Testis (tissue), 3 donors: ENCODE data around the gene MAN1C1. TPM values are rescaled to one million over a fixed set of nuclear protein-coding genes. Genes with fewer than 3 reads are reported as not detected.
A peak's percentile ranks its signal among the peaks of the same experiment; 100 is the strongest.

Experiments
- DNase-seq: peaks from one replicate; pipeline ENCODE4 v3.0.0-alpha.2; 2019
- H3K27ac ChIP-seq, 2 donors: fragments of 200-600 bp; sonication (generic); one replicate each; pipeline ENCODE4 v1.5.1; 2019
- H3K27me3 ChIP-seq: fragments of 200-600 bp; sonication (generic); one replicate; pipeline ENCODE4 v1.5.1; 2019
- H3K36me3 ChIP-seq: fragments of 200-600 bp; sonication (generic); one replicate; pipeline ENCODE4 v1.5.1; 2017; ENCODE audit warnings: low read depth; ENCODE audit errors: missing control alignments
- H3K4me1 ChIP-seq: fragments of 200-600 bp; sonication (generic); one replicate; pipeline ENCODE4 v1.5.1; 2019
- H3K4me3 ChIP-seq, 2 donors: fragments of 200-600 bp; sonication (generic); one replicate each; pipeline ENCODE4 v1.5.1; 2017 to 2019
- H3K9me3 ChIP-seq: fragments of 200-600 bp; sonication (generic); one replicate; pipeline ENCODE4 v1.5.1; 2017
- CTCF ChIP-seq, 3 experiments: fragments of 450-650 bp in 2 of 3; fragments of 200-600 bp in 1 of 3; sonication (generic) in 1 of 3; IDR thresholded peaks; one replicate each; pipeline ENCODE4 v1.5.1; 2016 to 2019; ENCODE audit warnings: antibody characterized with exemption in 3 of 3, mild to moderate bottlenecking in 2 of 3, moderate library complexity in 1 of 3
- POLR2A ChIP-seq: fragments of 450-650 bp; IDR thresholded peaks from one replicate; pipeline ENCODE4 v1.6.1; 2017; ENCODE audit warnings: antibody characterized with exemption, mild to moderate bottlenecking, moderate library complexity
- WGBS, 2 donors: methylation state at CpG; one replicate each; pipeline ENCODE4 v1.1.5; 2018; 5-methylcytosine and 5-hydroxymethylcytosine counted together
- intact Hi-C: fragments of 100-400 bp; cut with DNase I; formaldehyde crosslinking; loops from one replicate; pipeline ENCODE4 v1.15.1; 2023; ENCODE audit warnings: low total_unique reads
- polyA plus RNA-seq: library from polyadenylated mRNA; stranded (reverse); fragments of 350-450 nt; fragmentation: Illumina TruSeq; extraction: RNeasy Lipid Tissue Mini Kit (QIAGEN cat#74804); gene quantifications from one replicate; pipeline ENCODE4 v1.2.3, GENCODE V29; 2014; ENCODE audit warnings: low read depth, low replicate concordance; ENCODE audit not compliant: insufficient read depth
- total RNA-seq, 2 donors: library from RNA; depleted of rRNA; stranded (reverse); fragments of >200 nt; gene quantifications; one replicate each; pipeline ENCODE4 v1.2.3, GENCODE V29; 2016

Gene MAN1C1
- total and polyA plus RNA-seq, 3 donors from 2014 or later = 12.8 to 21.1 (median 14.8) TPM

DNA sequence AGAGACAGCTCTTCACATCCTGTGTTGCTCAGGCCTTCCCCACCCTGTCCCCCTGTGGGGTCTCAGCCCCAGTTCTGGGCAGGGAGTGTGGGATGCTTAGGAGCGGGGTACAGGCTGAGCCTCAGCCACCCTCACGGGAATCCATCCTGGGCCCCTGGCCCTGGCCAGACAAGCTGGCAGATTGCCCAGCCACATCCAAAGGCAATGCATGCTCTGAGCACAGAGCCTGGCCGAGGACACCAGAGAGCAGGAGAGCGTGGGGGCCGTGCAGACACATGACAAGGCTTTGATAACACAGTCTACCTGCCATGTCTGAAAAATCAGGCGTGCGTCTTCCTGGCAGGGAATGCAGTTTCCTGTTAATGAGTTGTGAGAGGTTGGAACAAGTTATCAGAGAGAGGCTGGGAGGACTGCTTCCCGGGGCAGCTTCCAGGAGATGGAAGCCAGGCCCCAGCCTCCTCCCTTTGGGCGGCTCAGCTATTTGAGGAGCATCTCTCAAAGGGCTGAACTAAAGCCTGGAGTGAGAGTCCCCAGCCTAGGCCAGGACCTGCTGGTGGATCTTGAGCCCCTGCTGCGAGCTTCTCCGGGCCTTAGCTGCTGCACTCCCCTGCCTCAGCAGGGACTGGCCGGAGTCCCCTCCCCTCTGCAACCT lies 111.2 kb downstream of the MAN1C1 start:
- peaks cover 31% of the 10 kb centered on the region for H3K4me1 ChIP-seq
- intact Hi-C loops = no loop called here
- H3K27ac ChIP-seq = peak overlapping the region in 1 of 2 donors; percentile 61
- peak; percentile 83 for DNase-seq
- no peak overlapping the region for H3K4me3 ChIP-seq
- WGBS, 2 donors = 40 to 48% methylated on average over 8 to 12 of the region's 12 CpGs
- no peaks in the 10 kb centered on the region for H3K36me3 ChIP-seq
- no peaks in the 10 kb centered on the region for H3K9me3 ChIP-seq
- TF ChIP-seq CTCF (IDR thresholded peaks at IDR 0.05) (no peak), POLR2A (no peak)
- H3K27me3 ChIP-seq = no peaks in the 10 kb centered on the region

GRCh38 chr1:25728301-25728935 lies 111.8 kb downstream of the MAN1C1 start:
- DNase-seq = no peak
- Histone ChIP-seq H3K9me3 (no peaks in the 10 kb centered on the region), H3K4me3 (no peak overlapping the region), H3K4me1 (peaks cover 31% of the 10 kb centered on the region), H3K36me3 (no peaks in the 10 kb centered on the region), H3K27me3 (no peaks in the 10 kb centered on the region), H3K27ac (peak overlapping the region in 1 of 2 donors; percentile 61)
- no peak for TF ChIP-seq CTCF (IDR thresholded peaks at IDR 0.05)
- TF ChIP-seq POLR2A = no peak
- 70 to 75% methylated on average over 11 of the region's 11 CpGs for WGBS, 2 donors
- intact Hi-C loops = no loop called here

DNA sequence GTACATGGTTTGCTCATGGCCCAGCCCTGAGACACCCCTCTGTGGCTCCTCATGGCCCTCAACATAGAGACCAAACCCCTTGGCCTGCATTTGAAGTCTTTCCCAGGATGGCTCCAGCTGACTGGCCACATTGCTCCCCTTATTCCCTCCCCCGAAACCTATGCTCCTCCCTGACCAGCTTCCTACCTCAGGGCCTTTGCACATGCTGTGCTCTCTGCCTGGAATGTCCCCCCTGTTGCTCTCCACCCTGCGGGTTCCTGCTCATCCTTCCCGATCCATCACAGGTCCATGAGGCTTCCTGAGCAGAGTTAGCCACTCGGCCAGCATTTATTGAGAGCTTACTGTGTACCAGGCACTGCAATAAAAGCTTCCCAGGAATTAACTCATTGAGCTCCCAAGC lies 112.5 kb downstream of the MAN1C1 start:
- no peak overlapping the region for H3K4me3 ChIP-seq
- H3K27ac ChIP-seq = peak overlapping the region in 1 of 2 donors; percentile 61
- no peaks in the 10 kb centered on the region for H3K36me3 ChIP-seq
- H3K9me3 ChIP-seq = no peaks in the 10 kb centered on the region
- peaks cover 31% of the 10 kb centered on the region for H3K4me1 ChIP-seq
- no peak for TF ChIP-seq POLR2A
- no peak for TF ChIP-seq CTCF (IDR thresholded peaks at IDR 0.05)
- DNase-seq = no peak
- WGBS, 2 donors = 92 to 100% methylated on average over 2 to 4 of the region's 4 CpGs
- H3K27me3 ChIP-seq = no peaks in the 10 kb centered on the region
- intact Hi-C loops = no loop called here

- Histone ChIP-seq H3K36me3 (no peaks in the 10 kb centered on the region), H3K27ac (no peak overlapping the region), H3K4me1 (peaks cover 31% of the 10 kb centered on the region), H3K27me3 (no peaks in the 10 kb centered on the region), H3K9me3 (no peaks in the 10 kb centered on the region), H3K4me3 (no peak overlapping the region)
- 79 to 82% methylated on average over 11 to 12 of the region's 12 CpGs for WGBS, 2 donors
- intact Hi-C loops = no loop called here
- TF ChIP-seq POLR2A (no peak), CTCF (IDR thresholded peaks at IDR 0.05) (no peak)
- DNase-seq = no peak
Observed at GRCh38 chr1:25729790-25730644, 113.4 kb downstream of the MAN1C1 start.
